A549 (cell line): Measurements from ENCODE around the gene POLR3E. TPM values are rescaled to one million over a fixed set of nuclear protein-coding genes. Genes with fewer than 3 reads are reported as not detected.
"Not testable (repeated sequence)": the region's sequence is repeated elsewhere in the genome, so short reads cannot be mapped to it uniquely, and the experiment has no call there.

ENCODE experiments used
- ATAC-seq, 2 experiments: fragments of 200-7000 bp in 1 of 2; fragments of >200 bp in 1 of 2; cut with Nextera tagmentation in 1 of 2; cut with Tn5 transposase in 1 of 2; 3 replicates each; pipeline versions ENCODE4 v1.8.0 to v1.9.1; 2018 to 2020; ENCODE audit warnings: mild to moderate bottlenecking in 1 of 2, moderate library complexity in 1 of 2
- CTCF ChIA-PET: fragments of 300-600 bp; sonication (Branson Sonifier 250); formaldehyde crosslinking; extraction: SDS; loops from one replicate; lab custom pipeline; 2021; ENCODE audit warnings: antibody characterized with exemption, inconsistent platforms; lab: Yijun Ruan, JAX
- POLR2A ChIA-PET: fragments of 350-600 bp; formaldehyde crosslinking; extraction: SDS; loops from one replicate; lab custom pipeline; 2021; ENCODE audit warnings: antibody characterized with exemption, inconsistent platforms; lab: Yijun Ruan, JAX
- DNase-seq, 2 experiments: peaks; one replicate each; pipeline versions ENCODE4 v3.0.0 to v3.0.0-alpha.2; 2011 to 2016; ENCODE audit warnings: low read depth in 1 of 2, low spot score in 1 of 2
- FAIRE-seq: peaks from 2 replicates; lab custom pipeline; 2011; peaks lifted over from hg19 to GRCh38; lab: Jason Lieb, UNC
- H3K27ac ChIP-seq, 2 experiments: fragments of >200 bp; sonication (Bioruptor Twin); formaldehyde crosslinking; 3 replicates each; pipeline ENCODE4 v1.5.1; 2016 to 2017
- H3K4me1 ChIP-seq: fragments of >200 bp; sonication (Bioruptor Twin); formaldehyde crosslinking; 3 replicates; pipeline ENCODE4 v1.6.1; 2016
- H3K4me2 ChIP-seq: fragments of >200 bp; sonication (Bioruptor Twin); formaldehyde crosslinking; 3 replicates; pipeline ENCODE4 v1.6.1; 2016
- H3K4me3 ChIP-seq: fragments of >200 bp; sonication (Bioruptor Twin); formaldehyde crosslinking; 3 replicates; pipeline ENCODE4 v1.5.1; 2016
- H3K9me3 ChIP-seq: fragments of >200 bp; sonication (Bioruptor Twin); formaldehyde crosslinking; 3 replicates; pipeline ENCODE4 v1.6.1; 2016
- BHLHE40 ChIP-seq: IDR thresholded peaks from 2 replicates; pipeline ENCODE4 v1.6.1; 2012; ENCODE audit warnings: low read depth, low read length, inconsistent platforms
- CEBPB ChIP-seq, 2 experiments: fragments of >200 bp in 1 of 2; sonication (Bioruptor Twin) in 1 of 2; formaldehyde crosslinking in 1 of 2; IDR thresholded peaks; 2 replicates each; pipeline ENCODE4 v1.6.1; 2012 to 2016
- CHD4 ChIP-seq: fragments of 200-600 bp; sonication (generic); IDR thresholded peaks from 2 replicates; pipeline ENCODE4 v1.6.1; 2016; ENCODE audit warnings: antibody characterized with exemption, mild to moderate bottlenecking, borderline replicate concordance
- ESRRA ChIP-seq: fragments of 150-350 bp; IDR thresholded peaks from 2 replicates; pipeline ENCODE4 v1.6.1; 2014; ENCODE audit warnings: mild to moderate bottlenecking, low read length, borderline replicate concordance
- FOSB ChIP-seq: fragments of 250-450 bp; sonication (Bioruptor Pico); IDR thresholded peaks from 2 replicates; pipeline ENCODE4 v1.5.0; 2020; ENCODE audit warnings: mild to moderate bottlenecking, moderate library complexity
- HDAC2 ChIP-seq: fragments of 200-600 bp; sonication (generic); IDR thresholded peaks from 2 replicates; pipeline ENCODE4 v1.6.1; 2016
- HEYL ChIP-seq: fragments of 250-450 bp; sonication (Bioruptor Pico); IDR thresholded peaks from 2 replicates; pipeline ENCODE4 v1.8.0; 2021; ENCODE audit warnings: mild to moderate bottlenecking, moderate library complexity
- JUN ChIP-seq, 2 experiments: fragments of >200 bp; sonication (Bioruptor Twin); formaldehyde crosslinking; IDR thresholded peaks; 2 replicates in 1 of 2; 3 replicates in 1 of 2; pipeline ENCODE4 v1.6.1; 2016 to 2017
- NR3C1 ChIP-seq: fragments of >200 bp; sonication (Bioruptor Twin); formaldehyde crosslinking; IDR thresholded peaks from 3 replicates; pipeline ENCODE4 v1.6.1; 2017
- ZC3H11A ChIP-seq: fragments of 450-650 bp; IDR thresholded peaks from 2 replicates; pipeline ENCODE4 v1.6.1; 2014; ENCODE audit warnings: antibody characterized with exemption, mild to moderate bottlenecking
- ZNF302 ChIP-seq: fragments of 250-450 bp; sonication (Bioruptor Pico); IDR thresholded peaks from 2 replicates; pipeline ENCODE4 v1.9.0; 2021; ENCODE audit warnings: inconsistent platforms, mild to moderate bottlenecking, moderate library complexity
- ZSCAN20 ChIP-seq: fragments of 250-450 bp; sonication (Bioruptor Pico); IDR thresholded peaks from 2 replicates; pipeline ENCODE4 v1.8.0; 2022; ENCODE audit warnings: mild to moderate bottlenecking, moderate library complexity
- WGBS: methylation state at CpG from one replicate; pipeline ENCODE4 v1.1.6; 2017; ENCODE audit errors: missing lambda C conversion rate; 5-methylcytosine and 5-hydroxymethylcytosine counted together
- polyA plus RNA-seq, 4 experiments: library from polyadenylated mRNA; depleted of rRNA in 3 of 4; stranded (reverse); fragments of >200 nt; fragmentation: RNase III in 1 of 4; extraction: RNeasy Plus Mini Kit Qiagen cat#74134 plus additional on column Dnase treatment in 1 of 4; gene quantifications; 2 replicates in 3 of 4; 3 replicates in 1 of 4; pipeline ENCODE4 v1.2.3, GENCODE V29; 2011 to 2017
- TF ChIP-seq, protein P1 (sequence below): IDR thresholded peaks from 2 replicates; pipeline ENCODE4 v1.6.1; 2012
- TF ChIP-seq, protein P2 (sequence below): IDR thresholded peaks from 2 replicates; pipeline ENCODE4 v1.6.1; 2012
- TF ChIP-seq, protein P3 (sequence below): fragments of 150-350 bp; IDR thresholded peaks from 2 replicates; pipeline ENCODE4 v1.6.1; 2014; ENCODE audit warnings: low read depth, mild to moderate bottlenecking, low read length
- TF ChIP-seq, protein P4 (sequence below): fragments of 250-450 bp; sonication (Bioruptor Pico); IDR thresholded peaks from 2 replicates; pipeline ENCODE4 v1.5.0; 2020; ENCODE audit warnings: low read depth, mild to moderate bottlenecking, moderate library complexity
- TF ChIP-seq, protein P5 (sequence below): fragments of 450-650 bp; IDR thresholded peaks from 2 replicates; pipeline ENCODE4 v1.6.1; 2014; ENCODE audit warnings: antibody characterized with exemption

Gene POLR3E
- polyA plus RNA-seq, 2 of the 4 experiments (the other 2 are of a cell fraction), result 54.6 to 77.9 TPM

DNA sequence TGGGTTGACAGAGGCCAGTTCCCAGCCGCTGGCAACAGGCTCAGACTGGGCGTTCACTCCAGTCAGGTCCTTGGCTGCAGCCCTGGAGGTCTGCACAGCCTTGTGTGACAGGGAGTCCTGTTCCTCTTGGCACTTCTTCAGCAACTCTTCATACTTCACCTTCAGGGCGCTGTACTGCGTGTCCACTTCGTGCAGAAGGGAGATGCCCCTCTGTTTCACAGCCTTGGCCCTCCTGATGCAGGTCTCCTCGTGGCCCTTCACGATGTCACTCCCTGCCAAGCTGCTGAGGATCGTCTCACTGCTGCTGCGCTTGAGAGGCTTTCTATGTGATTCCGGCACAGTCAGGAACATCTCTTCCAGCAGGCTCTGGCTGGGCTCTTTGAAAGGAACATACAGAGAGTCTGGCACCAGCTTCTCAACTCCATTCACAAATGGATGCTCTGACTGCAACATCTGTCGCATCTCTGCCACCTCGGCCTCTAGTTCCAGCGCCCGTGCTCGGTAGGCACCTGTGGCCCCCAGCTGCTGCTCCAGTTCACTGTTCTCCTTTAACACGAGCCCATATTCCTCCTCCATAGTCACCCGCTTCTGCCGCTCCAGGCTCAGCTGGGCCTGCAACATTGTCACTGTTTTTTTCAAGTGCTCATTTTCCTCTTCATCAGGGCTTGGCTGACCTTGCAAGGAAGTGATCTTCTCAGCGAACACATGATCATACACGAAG, 50.1 kb downstream of the POLR3E start:
- DNase-seq (no peak), ATAC-seq (no peak), FAIRE-seq (no peak)
- Histone ChIP-seq H3K9me3 (no peaks in the 10 kb centered on the region), H3K4me2 (no peak overlapping the region), H3K4me3 (no peak overlapping the region), H3K4me1 (0 out of 3 replicates have a peak, but pooled peaks cover 2% of the 10 kb centered on the region), H3K27ac (no peak overlapping the region)
- POLR2A ChIA-PET, result no interaction called here
- CTCF ChIA-PET, result interaction anchor here (1.6 to 2.2 kb wide), 3 partner anchors 26 to 28 kb away, joined by 5 to 8 read pairs (median 6); no protein-coding TSS in a partner anchor
- TF ChIP-seq, protein P1, sequence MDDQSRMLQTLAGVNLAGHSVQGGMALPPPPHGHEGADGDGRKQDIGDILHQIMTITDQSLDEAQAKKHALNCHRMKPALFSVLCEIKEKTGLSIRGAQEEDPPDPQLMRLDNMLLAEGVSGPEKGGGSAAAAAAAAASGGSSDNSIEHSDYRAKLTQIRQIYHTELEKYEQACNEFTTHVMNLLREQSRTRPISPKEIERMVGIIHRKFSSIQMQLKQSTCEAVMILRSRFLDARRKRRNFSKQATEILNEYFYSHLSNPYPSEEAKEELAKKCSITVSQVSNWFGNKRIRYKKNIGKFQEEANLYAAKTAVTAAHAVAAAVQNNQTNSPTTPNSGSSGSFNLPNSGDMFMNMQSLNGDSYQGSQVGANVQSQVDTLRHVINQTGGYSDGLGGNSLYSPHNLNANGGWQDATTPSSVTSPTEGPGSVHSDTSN, result no peak
- TF ChIP-seq, protein P2, sequence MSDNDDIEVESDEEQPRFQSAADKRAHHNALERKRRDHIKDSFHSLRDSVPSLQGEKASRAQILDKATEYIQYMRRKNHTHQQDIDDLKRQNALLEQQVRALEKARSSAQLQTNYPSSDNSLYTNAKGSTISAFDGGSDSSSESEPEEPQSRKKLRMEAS, result no peak
- TF ChIP-seq CHD4, result no peak
- no peak for TF ChIP-seq ZNF302
- TF ChIP-seq JUN (IDR thresholded peaks at IDR 0.05), result no peak
- TF ChIP-seq ZSCAN20, result no peak
- TF ChIP-seq CEBPB (IDR thresholded peaks at IDR 0.05), result no peak
- TF ChIP-seq, protein P3, sequence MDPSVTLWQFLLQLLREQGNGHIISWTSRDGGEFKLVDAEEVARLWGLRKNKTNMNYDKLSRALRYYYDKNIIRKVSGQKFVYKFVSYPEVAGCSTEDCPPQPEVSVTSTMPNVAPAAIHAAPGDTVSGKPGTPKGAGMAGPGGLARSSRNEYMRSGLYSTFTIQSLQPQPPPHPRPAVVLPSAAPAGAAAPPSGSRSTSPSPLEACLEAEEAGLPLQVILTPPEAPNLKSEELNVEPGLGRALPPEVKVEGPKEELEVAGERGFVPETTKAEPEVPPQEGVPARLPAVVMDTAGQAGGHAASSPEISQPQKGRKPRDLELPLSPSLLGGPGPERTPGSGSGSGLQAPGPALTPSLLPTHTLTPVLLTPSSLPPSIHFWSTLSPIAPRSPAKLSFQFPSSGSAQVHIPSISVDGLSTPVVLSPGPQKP, result no peak
- no peak for TF ChIP-seq BHLHE40
- TF ChIP-seq ESRRA, result no peak
- TF ChIP-seq, protein P4, sequence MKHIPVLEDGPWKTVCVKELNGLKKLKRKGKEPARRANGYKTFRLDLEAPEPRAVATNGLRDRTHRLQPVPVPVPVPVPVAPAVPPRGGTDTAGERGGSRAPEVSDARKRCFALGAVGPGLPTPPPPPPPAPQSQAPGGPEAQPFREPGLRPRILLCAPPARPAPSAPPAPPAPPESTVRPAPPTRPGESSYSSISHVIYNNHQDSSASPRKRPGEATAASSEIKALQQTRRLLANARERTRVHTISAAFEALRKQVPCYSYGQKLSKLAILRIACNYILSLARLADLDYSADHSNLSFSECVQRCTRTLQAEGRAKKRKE, result no peak
- no peak for TF ChIP-seq HDAC2
- TF ChIP-seq ZC3H11A, result no peak
- TF ChIP-seq, protein P5, sequence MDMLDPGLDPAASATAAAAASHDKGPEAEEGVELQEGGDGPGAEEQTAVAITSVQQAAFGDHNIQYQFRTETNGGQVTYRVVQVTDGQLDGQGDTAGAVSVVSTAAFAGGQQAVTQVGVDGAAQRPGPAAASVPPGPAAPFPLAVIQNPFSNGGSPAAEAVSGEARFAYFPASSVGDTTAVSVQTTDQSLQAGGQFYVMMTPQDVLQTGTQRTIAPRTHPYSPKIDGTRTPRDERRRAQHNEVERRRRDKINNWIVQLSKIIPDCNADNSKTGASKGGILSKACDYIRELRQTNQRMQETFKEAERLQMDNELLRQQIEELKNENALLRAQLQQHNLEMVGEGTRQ, result no peak
- no peak for TF ChIP-seq HEYL (CRISPR knock-in tag)
- TF ChIP-seq FOSB (CRISPR knock-in tag), result no peak
- no peak for TF ChIP-seq NR3C1
- 92% methylated on average over 20 of the region's 20 CpGs for WGBS

DNA sequence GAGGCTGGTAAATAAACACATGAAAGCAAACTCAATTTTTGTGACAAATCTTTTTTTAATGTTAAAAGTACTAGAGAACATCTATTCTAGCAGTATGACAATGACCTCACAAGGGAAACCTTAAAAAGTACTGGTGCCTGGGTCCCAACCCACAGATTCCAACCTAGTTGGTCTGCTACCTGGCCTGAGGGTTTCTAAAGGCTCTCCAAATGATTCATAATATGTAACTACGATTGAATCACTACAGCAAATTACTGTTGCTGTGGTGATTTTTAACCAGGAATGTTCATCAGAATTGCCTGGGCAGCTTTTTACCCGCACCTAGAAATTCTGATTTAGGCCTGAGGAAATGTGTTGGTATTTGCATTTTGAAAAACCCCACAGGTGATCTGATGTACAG, 51.1 kb downstream of the POLR3E start:
- DNase-seq, result no peak
- H3K4me1 ChIP-seq, result peaks cover 12% of the 10 kb centered on the region
- ATAC-seq, result no peak
- no peak overlapping the region for H3K27ac ChIP-seq
- 57% methylated on average over 2 of the region's 2 CpGs for whole genome bisulfite sequencing
- no peak for FAIRE-seq
- no peak overlapping the region for H3K4me3 ChIP-seq
- ChIA-PET POLR2A (interaction anchor here (0.6 kb wide), 1 partner anchor 25 kb away, joined by 3 read pairs; no protein-coding TSS in a partner anchor), CTCF (interaction anchor here (1.0 to 2.2 kb wide), 2 partner anchors 25 to 1191 kb away, joined by 4 to 5 read pairs; no protein-coding TSS in a partner anchor)
- no peak for TF ChIP-seq ZSCAN20
- TF ChIP-seq, protein P4, result no peak
- H3K4me2 ChIP-seq, result no peak overlapping the region
- H3K9me3 ChIP-seq, result no peaks in the 10 kb centered on the region

DNA sequence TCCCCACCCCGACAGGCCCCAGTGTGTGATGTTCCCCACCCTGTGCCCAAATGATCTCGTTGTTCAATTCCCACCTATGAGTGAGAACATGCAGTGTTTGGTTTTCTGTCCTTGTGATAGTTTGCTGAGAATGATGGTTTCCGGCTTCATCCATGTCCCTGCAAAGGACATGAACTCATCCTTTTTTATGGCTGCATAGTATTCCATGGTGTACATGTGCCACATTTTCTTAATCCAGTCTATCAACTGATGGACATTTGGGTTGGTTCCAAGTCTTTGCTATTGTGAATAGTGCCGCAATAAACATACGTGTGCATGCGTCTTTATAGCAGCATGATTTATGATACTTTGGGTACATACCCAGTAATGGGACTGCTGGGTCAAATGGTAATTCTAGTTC, 53.8 kb downstream of the POLR3E start:
- CTCF ChIA-PET, result interaction anchor here (0.8 to 1.0 kb wide), 2 partner anchors 15 to 29 kb away, joined by 3 read pairs; no protein-coding TSS in a partner anchor
- ATAC-seq, H3K27ac ChIP-seq, FAIRE-seq, DNase-seq, POLR2A ChIA-PET, H3K4me2 ChIP-seq, H3K9me3 ChIP-seq, H3K4me3 ChIP-seq: not testable (repeated sequence)
- 98% methylated on average over 6 of the region's 6 CpGs for WGBS
- H3K4me1 ChIP-seq, result peaks cover 37% of the 10 kb centered on the region
